A673 (cell line): ENCODE results near the gene RAB11FIP4.

Experiments used
- CTCF ChIP-seq: fragments of 300-800, 200-600 bp; sonication (generic); conservative IDR thresholded peaks from 2 replicates; pipeline ENCODE4 v1.5.1; 2017; ENCODE audit warnings: low read depth, mild to moderate bottlenecking, antibody characterized with exemption, low read length, moderate library complexity, mixed read lengths
- EZH2 ChIP-seq: fragments of 200-600 bp; sonication (generic); IDR thresholded peaks from 2 replicates; pipeline ENCODE4 v1.6.1; 2017; ENCODE audit warnings: borderline replicate concordance, low read depth, mild to moderate bottlenecking, mixed read lengths, antibody characterized with exemption, low read length; ENCODE audit not compliant: poor library complexity, severe bottlenecking

GRCh38 chr17:31494259-31495021 lies 103.0 kb downstream of the RAB11FIP4 start:
- TF ChIP-seq CTCF (no peak), EZH2 (no peak)
